IMR-90 (cell line): ENCODE data around the gene CDX1. TPM values are rescaled to one million over a fixed set of nuclear protein-coding genes. Genes with fewer than 3 reads are reported as not detected.

Experiments used
- ATAC-seq: fragments of 200-7000 bp; cut with Tn5 transposase; 2 replicates; pipeline ENCODE4 v1.9.1; 2020; ENCODE audit warnings: low read depth, mild to moderate bottlenecking, moderate library complexity
- BruUV-seq: library from RNA; stranded (reverse); fragments of 400-500 nt; replicated peaks from 2 replicates; lab custom pipeline; 2021; lab: Mats Ljungman, UMichigan
- CTCF ChIA-PET: fragments of 300-600 bp; formaldehyde crosslinking; extraction: SDS; loops from one replicate; lab custom pipeline; 2021; ENCODE audit warnings: antibody characterized with exemption; lab: Yijun Ruan, JAX
- POLR2A ChIA-PET: fragments of 300-600 bp; sonication (Branson Sonifier 250); formaldehyde crosslinking; loops from one replicate; lab custom pipeline; 2022; ENCODE audit warnings: antibody characterized with exemption; ENCODE audit not compliant: unreplicated experiment; lab: Charles Lee
- DNase-seq: peaks from one replicate; pipeline ENCODE4 v3.0.0; 2013
- H2AFZ ChIP-seq: replicated peaks from 2 replicates; pipeline ENCODE3; 2013; ENCODE audit warnings: low read length, mild to moderate bottlenecking; ENCODE audit not compliant: poor library complexity
- H2AK5ac ChIP-seq: 2 replicates; pipeline ENCODE4 v1.6.1; 2013; ENCODE audit warnings: low read depth, low read length, inconsistent platforms
- H2AK9ac ChIP-seq: replicated peaks from 2 replicates; pipeline ENCODE3; 2013; ENCODE audit warnings: mild to moderate bottlenecking, low read depth, low read length, moderate library complexity; ENCODE audit not compliant: poor library complexity
- H2BK120ac ChIP-seq: 2 replicates; pipeline ENCODE4 v1.6.1; 2013; ENCODE audit warnings: low read depth, low read length, inconsistent platforms
- H2BK15ac ChIP-seq: 3 replicates; pipeline ENCODE4 v1.6.1; 2013; ENCODE audit warnings: low read depth, low read length, inconsistent platforms
- H2BK20ac ChIP-seq: 2 replicates; pipeline ENCODE4 v1.6.1; 2013; ENCODE audit warnings: low read depth, mild to moderate bottlenecking, inconsistent platforms, low read length, moderate library complexity
- H2BK5ac ChIP-seq: 2 replicates; pipeline ENCODE4 v1.6.1; 2013; ENCODE audit warnings: mild to moderate bottlenecking, low read depth, low read length, inconsistent platforms; ENCODE audit not compliant: poor library complexity, severe bottlenecking
- H3K14ac ChIP-seq: replicated peaks from 2 replicates; pipeline ENCODE4 v1.6.1; 2013; ENCODE audit warnings: low read depth, low read length, inconsistent platforms
- H3K18ac ChIP-seq: 2 replicates; pipeline ENCODE4 v1.6.1; 2013; ENCODE audit warnings: low read depth, low read length, control low read depth
- H3K23ac ChIP-seq: 2 replicates; pipeline ENCODE4 v1.6.1; 2013; ENCODE audit warnings: low read depth, low read length, inconsistent platforms
- H3K27ac ChIP-seq: 2 replicates; pipeline ENCODE4 v1.5.1; 2013; ENCODE audit warnings: mild to moderate bottlenecking, control low read depth, low read length; ENCODE audit not compliant: insufficient read depth
- H3K27me3 ChIP-seq: 2 replicates; pipeline ENCODE4 v1.6.1; 2013; ENCODE audit warnings: low read length; ENCODE audit not compliant: control insufficient read depth, insufficient read depth
- H3K36me3 ChIP-seq: 2 replicates; pipeline ENCODE4 v1.6.1; 2013; ENCODE audit warnings: low read length, mixed read lengths; ENCODE audit not compliant: control insufficient read depth, insufficient read depth
- H3K4ac ChIP-seq: 2 replicates; pipeline ENCODE4 v1.6.1; 2013; ENCODE audit warnings: low read depth, low read length, inconsistent platforms
- H3K4me1 ChIP-seq: 2 replicates; pipeline ENCODE4 v1.6.1; 2013; ENCODE audit warnings: low read length, mixed read lengths; ENCODE audit not compliant: control insufficient read depth, insufficient read depth
- H3K4me2 ChIP-seq: 2 replicates; pipeline ENCODE4 v1.6.1; 2013; ENCODE audit warnings: low read depth, mild to moderate bottlenecking, control low read depth, low read length, moderate library complexity
- H3K4me3 ChIP-seq: 2 replicates; pipeline ENCODE4 v1.5.1; 2013; ENCODE audit warnings: low read depth, mild to moderate bottlenecking, control low read depth, low read length, moderate library complexity; ENCODE audit not compliant: insufficient read depth
- H3K56ac ChIP-seq: 2 replicates; pipeline ENCODE4 v1.6.1; 2013; ENCODE audit warnings: low read length, inconsistent platforms; ENCODE audit not compliant: insufficient read depth; ENCODE audit errors: extremely low read depth
- H3K79me1 ChIP-seq, 2 experiments: 2 replicates each; pipeline ENCODE4 v1.6.1; 2013; ENCODE audit warnings: low read length in 2 of 2, inconsistent platforms in 1 of 2, low read depth in 1 of 2
- H3K9ac ChIP-seq: 2 replicates; pipeline ENCODE4 v1.6.1; 2013; ENCODE audit warnings: low read depth, low read length, control low read depth
- H3K9me1 ChIP-seq: 2 replicates; pipeline ENCODE4 v1.6.1; 2013; ENCODE audit warnings: low read length, inconsistent platforms; ENCODE audit not compliant: insufficient read depth
- H3K9me3 ChIP-seq: 2 replicates; pipeline ENCODE4 v1.6.1; 2013; ENCODE audit warnings: low read length; ENCODE audit not compliant: control insufficient read depth, insufficient read depth
- H4K20me1 ChIP-seq: 2 replicates; pipeline ENCODE4 v1.6.1; 2013; ENCODE audit warnings: low read length, inconsistent platforms; ENCODE audit not compliant: insufficient read depth
- H4K5ac ChIP-seq: 2 replicates; pipeline ENCODE4 v1.6.1; 2013; ENCODE audit warnings: mild to moderate bottlenecking, low read depth, low read length, control low read depth
- H4K8ac ChIP-seq, 2 experiments: 2 replicates each; pipeline ENCODE4 v1.6.1; 2013; ENCODE audit warnings: low read depth in 2 of 2, low read length in 2 of 2, control low read depth in 1 of 2, inconsistent platforms in 1 of 2
- H4K91ac ChIP-seq: 2 replicates; pipeline ENCODE4 v1.6.1; 2013; ENCODE audit warnings: low read depth, low read length, inconsistent platforms; ENCODE audit not compliant: insufficient read depth
- BHLHE40 ChIP-seq: fragments of 150-350 bp; IDR thresholded peaks from 2 replicates; pipeline ENCODE4 v1.6.1; 2016; ENCODE audit warnings: mild to moderate bottlenecking, low read depth, low read length
- CEBPB ChIP-seq: IDR thresholded peaks from 2 replicates; pipeline ENCODE4 v1.6.1; 2012; ENCODE audit warnings: low read depth, low read length, improper control_type of control experiment
- CHD1 ChIP-seq: IDR thresholded peaks from 2 replicates; pipeline ENCODE4 v1.6.1; 2012; ENCODE audit warnings: low read depth, low read length, improper control_type of control experiment
- FOS ChIP-seq: fragments of 150-350 bp; IDR thresholded peaks from 2 replicates; pipeline ENCODE4 v1.6.1; 2016; ENCODE audit warnings: low read depth, low read length
- MAFK ChIP-seq: IDR thresholded peaks from 2 replicates; pipeline ENCODE4 v1.6.1; 2012; ENCODE audit warnings: low read depth, low read length, improper control_type of control experiment
- MAZ ChIP-seq: IDR thresholded peaks from 2 replicates; pipeline ENCODE4 v1.6.1; 2012; ENCODE audit warnings: low read depth, mild to moderate bottlenecking, low read length, improper control_type of control experiment, moderate library complexity, borderline replicate concordance
- MXI1 ChIP-seq: IDR thresholded peaks from 2 replicates; pipeline ENCODE4 v1.6.1; 2012; ENCODE audit warnings: low read depth, mild to moderate bottlenecking, low read length, moderate library complexity, borderline replicate concordance
- NFE2L2 ChIP-seq: fragments of 150-350 bp; IDR thresholded peaks from 2 replicates; pipeline ENCODE4 v1.6.1; 2016; ENCODE audit warnings: low read depth, mild to moderate bottlenecking, low read length
- POLR2A ChIP-seq: IDR thresholded peaks from 2 replicates; pipeline ENCODE4 v1.6.1; 2012; ENCODE audit warnings: mild to moderate bottlenecking, low read depth, low read length
- RAD21 ChIP-seq: IDR thresholded peaks from 2 replicates; pipeline ENCODE4 v1.6.1; 2012; ENCODE audit warnings: low read length, improper control_type of control experiment
- RCOR1 ChIP-seq: IDR thresholded peaks from 2 replicates; pipeline ENCODE4 v1.6.1; 2012; ENCODE audit warnings: mild to moderate bottlenecking, low read length, improper control_type of control experiment; ENCODE audit not compliant: insufficient replicate concordance
- RFX5 ChIP-seq: IDR thresholded peaks from 2 replicates; pipeline ENCODE4 v1.8.0; 2012; ENCODE audit warnings: low read depth, mild to moderate bottlenecking, low read length, moderate library complexity
- SMC3 ChIP-seq: fragments of 150-350 bp; IDR thresholded peaks from 2 replicates; pipeline ENCODE4 v1.6.1; 2016; ENCODE audit warnings: low read depth, mild to moderate bottlenecking, antibody characterized with exemption, low read length, moderate library complexity
- WGBS, 2 experiments: methylation state at CpG; one replicate each; pipeline versions ENCODE4 v1.1.5 to v1.1.7; 2013; ENCODE audit warnings: missing lambda C conversion rate in 2 of 2; ENCODE audit not compliant: insufficient read length in 1 of 2; ENCODE audit errors: extremely low coverage in 2 of 2; 5-methylcytosine and 5-hydroxymethylcytosine counted together
- dilution Hi-C: fragments of 300-500 bp; cut with HindIII; formaldehyde crosslinking; loops from one replicate; pipeline ENCODE4 v1.14.3; 2018; ENCODE audit warnings: low sequenced_read_pairs; ENCODE audit not compliant: unreplicated experiment
- in situ Hi-C: fragments of 300-500 bp; cut with MboI; formaldehyde crosslinking; loops from 3 replicates; pipeline ENCODE4 v1.14.3; 2019; ENCODE audit warnings: low sequenced_read_pairs, inconsistent platforms, mixed read lengths
- intact Hi-C: fragments of 100-400 bp; cut with micrococcal nuclease; formaldehyde crosslinking; loops from 2 replicates; pipeline ENCODE4 v1.10.0; 2022
- polyA plus RNA-seq, 3 experiments: library from polyadenylated mRNA; depleted of rRNA; stranded (reverse); fragments of >200 nt; gene quantifications; 2 replicates each; pipeline ENCODE4 v1.2.3, GENCODE V29; 2012; ENCODE audit warnings: low replicate concordance in 1 of 3
- total RNA-seq: library from RNA; depleted of rRNA; stranded (reverse); fragments of >200 nt; gene quantifications from 2 replicates; pipeline ENCODE4 v1.2.3, GENCODE V29; 2012
- TF ChIP-seq, protein P1 (sequence below): fragments of 150-350 bp; IDR thresholded peaks from 2 replicates; pipeline ENCODE4 v1.6.1; 2016; ENCODE audit warnings: low read depth, mild to moderate bottlenecking, low read length, moderate library complexity, borderline replicate concordance
- TF ChIP-seq, protein P2 (sequence below): fragments of 150-350 bp; IDR thresholded peaks from 2 replicates; pipeline ENCODE4 v1.6.1; 2017; ENCODE audit warnings: mild to moderate bottlenecking, antibody characterized with exemption, low read length, low read depth

Gene CDX1
- total and polyA plus RNA-seq, 2 of the 4 experiments (the other 2 are of a cell fraction) = 0.18 to 0.24 TPM

DNA sequence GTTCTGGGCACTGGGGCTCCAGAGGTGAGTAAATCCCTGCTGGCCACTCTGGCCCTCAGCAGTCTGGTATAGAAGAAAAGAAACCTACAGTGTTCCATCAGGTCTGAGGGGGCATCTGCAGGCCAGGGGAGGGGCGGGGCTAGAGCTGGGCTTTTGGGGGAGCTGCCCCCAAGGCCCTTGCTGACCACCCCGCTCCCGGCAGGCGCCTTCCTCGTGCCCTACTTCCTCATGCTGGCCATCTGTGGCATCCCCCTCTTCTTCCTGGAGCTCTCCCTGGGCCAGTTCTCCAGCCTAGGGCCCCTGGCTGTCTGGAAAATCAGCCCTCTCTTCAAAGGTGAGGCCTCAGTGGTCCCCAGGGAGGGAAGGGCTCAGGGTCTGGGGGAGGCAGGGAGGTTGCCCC lies 29.9 kb downstream of the CDX1 start:
- Histone ChIP-seq H3K9me1 (no peaks in the 10 kb centered on the region), H3K18ac (no peak overlapping the region), H3K23ac (no peak overlapping the region), H3K4me1 (no peaks in the 10 kb centered on the region), H2BK120ac (no peak overlapping the region), H3K36me3 (no peaks in the 10 kb centered on the region), H3K14ac (no peak overlapping the region), H4K5ac (no peak overlapping the region), H2AK9ac (no peak overlapping the region), H3K27me3 (peaks cover 76% of the 10 kb centered on the region), H3K56ac (no peak overlapping the region), H4K91ac (no peak overlapping the region), H2BK5ac (no peak overlapping the region), H3K27ac (no peak overlapping the region), H3K9me3 (peaks cover 2% of the 10 kb centered on the region; the same call in 1 of the 2 replicates), H2BK15ac (no peak overlapping the region), H3K4me3 (no peak overlapping the region), H2AK5ac (no peak overlapping the region), H4K20me1 (no peaks in the 10 kb centered on the region), H3K79me1 (no peaks in the 10 kb centered on the region), H2BK20ac (no peak overlapping the region), H4K8ac (no peak overlapping the region), H2AFZ (no peak overlapping the region), H3K4ac (no peak overlapping the region), H3K9ac (no peak overlapping the region), H3K4me2 (no peak overlapping the region)
- ChIA-PET CTCF (no interaction called here), POLR2A (no interaction called here)
- dilution Hi-C loops = no loop called here
- 60% methylated on average over 1 of the region's 5 CpGs; no CpG with 5 or more reads in 1 of the 2 experiments for WGBS, 2 experiments
- no TSS peak for BruUV-seq
- intact Hi-C loops = no loop called here
- in situ Hi-C loops = no loop called here
- no peak for DNase-seq
- TF ChIP-seq CHD1 = no peak
- no peak for TF ChIP-seq RAD21
- TF ChIP-seq POLR2A = no peak
- no peak for TF ChIP-seq FOS
- TF ChIP-seq MAFK = no peak
- TF ChIP-seq CEBPB = no peak
- TF ChIP-seq, protein P1, sequence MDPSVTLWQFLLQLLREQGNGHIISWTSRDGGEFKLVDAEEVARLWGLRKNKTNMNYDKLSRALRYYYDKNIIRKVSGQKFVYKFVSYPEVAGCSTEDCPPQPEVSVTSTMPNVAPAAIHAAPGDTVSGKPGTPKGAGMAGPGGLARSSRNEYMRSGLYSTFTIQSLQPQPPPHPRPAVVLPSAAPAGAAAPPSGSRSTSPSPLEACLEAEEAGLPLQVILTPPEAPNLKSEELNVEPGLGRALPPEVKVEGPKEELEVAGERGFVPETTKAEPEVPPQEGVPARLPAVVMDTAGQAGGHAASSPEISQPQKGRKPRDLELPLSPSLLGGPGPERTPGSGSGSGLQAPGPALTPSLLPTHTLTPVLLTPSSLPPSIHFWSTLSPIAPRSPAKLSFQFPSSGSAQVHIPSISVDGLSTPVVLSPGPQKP = no peak
- no peak for TF ChIP-seq RCOR1
- no peak for TF ChIP-seq NFE2L2
- no peak for TF ChIP-seq SMC3
- TF ChIP-seq MXI1 = no peak
- TF ChIP-seq, protein P2, sequence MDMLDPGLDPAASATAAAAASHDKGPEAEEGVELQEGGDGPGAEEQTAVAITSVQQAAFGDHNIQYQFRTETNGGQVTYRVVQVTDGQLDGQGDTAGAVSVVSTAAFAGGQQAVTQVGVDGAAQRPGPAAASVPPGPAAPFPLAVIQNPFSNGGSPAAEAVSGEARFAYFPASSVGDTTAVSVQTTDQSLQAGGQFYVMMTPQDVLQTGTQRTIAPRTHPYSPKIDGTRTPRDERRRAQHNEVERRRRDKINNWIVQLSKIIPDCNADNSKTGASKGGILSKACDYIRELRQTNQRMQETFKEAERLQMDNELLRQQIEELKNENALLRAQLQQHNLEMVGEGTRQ = no peak
- no peak for TF ChIP-seq BHLHE40
- TF ChIP-seq RFX5 = no peak
- TF ChIP-seq MAZ = no peak
- ATAC-seq = no peak
